Cortex of kidney (tissue), 1 donor: ENCODE results near the gene NOL7.

ENCODE experiments used
- DNase-seq: peaks from one replicate; lab custom pipeline; 2025; lab: John Stamatoyannopoulos, UW

Gene NOL7

DNA sequence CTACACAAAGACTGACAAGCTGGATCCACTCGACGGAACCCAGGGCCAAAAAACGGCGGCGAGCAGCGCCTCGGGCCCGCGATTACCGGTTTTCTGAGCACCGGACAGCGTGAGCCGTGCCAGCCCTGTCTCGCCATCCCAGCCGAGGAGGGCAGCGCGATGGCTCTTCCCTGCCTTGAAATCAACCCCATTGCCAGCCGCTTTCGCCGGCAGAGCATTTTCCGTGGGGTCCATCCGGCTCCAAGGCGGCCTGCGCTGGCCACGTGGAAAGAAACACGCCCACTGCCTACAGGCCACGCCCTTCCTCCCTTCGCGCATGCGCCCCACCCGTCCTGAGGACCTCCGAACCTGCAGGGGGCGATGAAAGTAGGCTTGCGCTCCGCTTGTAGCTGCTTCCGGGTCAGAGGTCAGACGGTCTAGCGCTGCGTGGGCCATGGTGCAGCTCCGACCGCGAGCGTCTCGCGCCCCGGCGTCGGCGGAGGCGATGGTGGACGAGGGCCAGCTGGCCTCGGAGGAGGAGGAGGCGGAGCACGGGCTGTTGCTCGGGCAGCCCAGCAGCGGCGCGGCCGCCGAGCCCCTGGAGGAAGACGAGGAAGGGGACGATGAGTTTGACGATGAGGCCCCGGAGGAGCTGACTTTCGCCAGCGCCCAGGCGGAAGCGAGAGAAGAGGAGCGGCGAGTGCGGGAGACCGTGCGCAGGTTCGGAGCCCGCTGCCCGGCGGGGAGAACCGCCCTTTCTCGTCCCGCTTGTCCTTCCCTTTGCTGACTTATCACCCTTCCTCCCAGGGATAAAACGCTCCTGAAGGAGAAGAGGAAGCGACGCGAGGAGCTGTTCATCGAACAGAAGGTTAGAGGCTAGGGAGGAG, at the start of gene NOL7:
TSS of gene NOL7 (plus strand) at position 410 of the 866 bp plus-strand sequence. CDS start at position 434, 24 bp downstream.
- DNase-seq: peak; percentile 31

DNA sequence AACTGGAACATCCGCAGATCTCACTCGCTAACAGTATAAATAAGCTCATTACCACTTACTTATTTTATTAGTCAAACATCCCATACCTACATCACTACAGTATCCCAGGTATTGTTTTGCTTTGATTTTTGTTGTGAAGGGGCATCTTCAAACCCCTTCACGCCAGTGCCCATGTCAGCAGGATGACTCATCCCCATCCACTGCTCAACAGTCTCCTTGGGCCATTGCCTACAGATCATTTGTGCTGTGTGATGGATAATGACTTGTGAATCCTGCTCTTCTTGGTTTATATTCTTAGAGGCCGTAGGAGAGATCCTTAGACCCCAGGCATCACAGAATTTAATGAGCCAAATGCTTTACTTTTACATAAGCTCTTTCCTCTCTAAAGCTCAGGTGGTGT, 49.2 kb upstream of the NOL7 start:
- DNase-seq: no peak

DNA sequence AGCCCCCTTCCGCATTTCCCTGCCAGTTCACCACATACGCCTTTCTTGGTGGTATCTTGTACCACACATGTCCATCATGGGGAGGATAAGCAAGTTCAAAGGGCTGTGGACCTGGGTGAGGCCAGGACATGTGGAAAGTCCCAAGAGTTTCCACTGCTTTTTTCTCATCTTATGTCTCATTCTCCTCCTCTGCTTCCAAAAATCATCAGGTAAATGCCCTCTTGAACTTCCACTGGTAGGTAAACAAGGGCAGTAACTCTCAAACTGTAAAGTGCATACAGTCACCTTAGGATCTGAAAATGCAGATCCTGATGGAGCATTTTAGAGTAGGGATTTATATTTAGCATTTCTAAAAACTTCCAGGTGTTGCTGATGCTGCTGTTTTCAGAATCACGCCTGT, 48.6 kb upstream of the NOL7 start:
- no peak for DNase-seq

DNA sequence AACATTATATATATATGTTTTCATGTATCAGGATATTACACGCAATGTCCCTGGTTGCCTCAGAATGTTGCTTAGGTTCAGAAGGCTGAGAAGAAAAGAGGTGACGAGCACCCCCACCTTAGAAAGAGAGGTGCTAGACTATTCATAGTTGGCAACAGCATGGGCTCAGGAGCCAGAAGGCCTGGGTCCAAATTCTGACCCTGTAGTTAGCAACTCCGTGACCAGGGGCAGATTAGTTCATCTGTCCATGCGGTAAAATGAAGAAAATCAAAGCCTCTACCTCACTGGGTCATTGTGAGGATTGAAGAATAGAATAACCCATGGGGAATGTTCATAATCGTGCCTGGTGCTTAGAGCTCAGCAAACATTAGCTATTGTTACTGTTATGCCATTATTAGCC, 46.2 kb upstream of the NOL7 start:
- DNase-seq: no peak

DNA sequence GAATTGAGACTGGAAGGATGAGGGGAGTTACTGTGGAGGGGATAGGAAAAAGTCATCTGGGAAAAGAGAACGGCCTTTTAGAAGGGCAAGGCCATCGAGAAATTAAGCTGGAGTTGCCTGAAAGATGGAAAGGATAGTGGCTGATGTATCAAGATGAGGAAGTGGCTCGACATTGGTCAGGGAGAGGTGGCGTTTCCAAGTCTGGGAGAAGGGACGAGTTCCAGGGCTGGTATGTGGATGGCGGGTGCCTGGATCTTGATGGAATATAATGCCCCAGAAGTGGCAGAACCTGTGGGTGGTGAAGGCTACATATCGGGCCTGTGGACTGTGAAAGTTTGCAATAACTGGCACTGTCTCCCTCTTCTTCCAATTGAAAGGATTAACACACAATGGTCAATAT, 42.9 kb upstream of the NOL7 start:
- no peak for DNase-seq

DNA sequence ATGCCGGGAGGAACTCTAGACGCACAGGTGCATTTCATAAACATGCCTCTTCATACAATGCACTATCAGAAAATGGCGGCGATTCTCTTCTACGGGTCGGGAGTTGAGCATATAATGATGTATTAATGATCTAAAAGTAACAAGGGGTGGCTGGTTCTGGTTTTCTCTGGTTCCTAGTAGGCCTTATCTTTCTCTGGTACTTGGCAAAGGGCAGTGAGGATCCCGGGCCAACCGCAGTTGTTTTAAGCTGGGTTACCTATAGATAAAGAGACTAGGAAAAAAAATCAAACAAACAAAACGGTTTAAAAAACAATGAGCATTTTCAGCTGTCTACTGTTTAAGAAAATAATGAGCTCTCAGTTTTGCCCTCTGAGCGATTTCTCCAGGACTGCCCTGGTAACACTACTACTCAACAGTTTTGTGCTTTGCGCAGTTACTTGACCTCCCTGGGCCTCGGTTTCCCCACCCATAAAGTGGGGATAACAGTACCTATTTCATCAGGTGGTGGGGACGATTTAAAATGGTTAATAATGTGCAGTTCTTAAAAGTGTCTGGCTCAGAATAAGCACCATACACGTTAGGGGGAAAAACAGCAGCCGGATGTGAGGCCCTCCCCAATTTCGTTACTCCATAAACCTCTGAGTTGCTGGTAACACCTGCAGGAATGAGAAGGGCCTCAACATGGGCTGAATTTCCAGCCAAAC, 42.0 kb upstream of the NOL7 start:
- no peak for DNase-seq

DNA sequence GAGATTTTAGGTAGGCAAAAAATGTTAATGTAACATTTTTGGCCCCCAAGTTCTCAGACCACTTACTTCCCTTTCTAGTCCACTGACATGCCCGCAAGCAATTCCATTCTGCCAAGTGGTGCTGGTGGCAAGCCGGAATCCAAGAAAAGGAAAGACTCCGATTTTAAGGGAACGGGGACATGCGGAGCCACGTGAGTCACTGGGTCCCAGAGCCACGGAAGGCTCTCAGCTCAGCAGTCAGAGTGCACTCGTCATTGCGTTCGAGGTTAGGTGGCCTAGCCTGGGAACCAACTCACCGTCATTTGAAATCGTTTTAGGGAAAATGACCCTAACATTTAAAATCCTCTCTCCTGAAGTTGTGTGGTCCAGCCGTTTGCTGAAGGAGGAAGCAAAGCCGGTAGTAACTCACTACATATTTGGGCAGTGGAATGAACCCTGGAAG, 41.4 kb upstream of the NOL7 start:
- DNase-seq: no peak

DNA sequence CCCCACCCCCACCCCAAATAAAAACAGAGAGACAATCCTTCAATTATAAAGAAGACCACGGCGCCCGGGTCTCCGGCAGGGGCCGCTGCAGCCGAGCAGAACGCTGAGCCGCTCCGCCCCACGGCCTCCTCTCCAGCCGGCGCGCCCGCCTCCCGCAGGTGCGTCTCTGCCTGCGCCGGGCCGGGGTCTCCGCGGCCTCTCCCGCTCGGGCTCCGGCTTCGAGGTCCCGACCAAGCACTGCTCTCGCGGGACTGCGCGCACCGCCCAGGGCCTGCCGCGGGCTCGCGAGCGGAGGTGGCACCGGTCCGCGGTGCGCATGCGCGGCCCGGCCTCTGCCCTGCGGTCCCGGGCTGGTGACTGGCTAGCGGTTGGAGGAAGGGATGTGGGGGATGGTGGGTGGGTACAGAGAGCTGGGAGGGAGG, 41.0 kb upstream of the NOL7 start:
- DNase-seq: peak; percentile 77

DNA sequence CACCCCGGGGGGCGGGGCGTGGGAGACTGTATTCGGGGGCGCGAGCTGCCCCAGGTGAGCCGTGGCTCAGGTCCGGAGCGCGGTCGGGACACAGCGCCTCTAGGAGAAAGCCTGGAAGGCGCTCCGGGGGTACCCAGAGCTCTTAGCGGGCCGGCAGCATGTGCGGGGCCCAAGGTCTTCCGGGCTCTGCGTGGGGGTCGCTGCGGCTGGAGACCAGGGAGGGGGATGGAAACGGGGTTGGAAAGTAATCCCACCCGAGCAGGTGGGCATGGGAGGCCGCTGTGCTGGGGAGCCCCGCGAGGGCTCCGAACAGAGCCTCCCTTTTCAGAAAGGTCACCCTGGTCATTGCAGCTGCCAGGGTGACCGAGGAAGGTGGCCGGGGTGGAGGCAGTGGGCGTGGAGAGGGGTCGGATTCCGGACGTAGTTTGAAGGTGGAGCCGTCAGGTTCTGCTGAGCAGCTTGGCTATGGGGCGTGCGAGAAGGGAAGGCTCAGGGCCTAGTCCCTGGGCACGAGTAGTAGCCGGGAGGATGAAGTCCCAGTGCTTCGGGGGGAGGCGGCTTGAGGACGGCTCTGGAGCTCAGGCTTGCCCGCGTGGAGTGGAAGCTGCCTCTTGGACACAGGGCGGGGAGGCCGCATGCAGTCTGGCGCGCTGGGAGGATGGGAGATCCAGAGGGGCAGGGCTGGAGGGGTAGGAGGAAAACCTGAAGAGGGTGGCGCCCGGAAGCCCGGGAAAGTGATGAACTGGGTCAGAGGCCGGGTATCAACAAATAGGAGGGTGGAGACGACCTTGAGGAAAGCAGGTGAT, 40.4 kb upstream of the NOL7 start, which contains the start of gene SIRT5:
TSS of gene SIRT5 (plus strand) at position 31 of the 806 bp plus-strand sequence. CDS start 9,510 bp downstream, outside the sequence.
- no peak for DNase-seq

DNA sequence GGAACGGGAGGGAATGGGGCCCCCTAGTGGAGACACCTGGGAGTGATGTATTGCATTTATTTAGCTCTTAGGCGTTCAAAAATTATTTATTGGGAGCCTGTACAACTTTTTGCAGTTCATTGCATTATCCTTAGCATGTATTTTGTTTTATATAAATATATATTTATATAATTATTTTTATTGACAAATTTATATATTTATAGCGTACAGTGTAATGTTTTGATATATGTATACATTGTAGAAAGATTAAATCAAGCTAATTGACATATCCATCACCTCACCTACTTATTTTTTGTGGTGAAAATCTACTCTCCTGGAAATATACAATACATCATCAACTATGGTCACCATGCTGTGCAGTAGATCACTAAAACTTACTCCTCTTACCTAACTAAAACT, 39.8 kb upstream of the NOL7 start:
- DNase-seq: no peak

DNA sequence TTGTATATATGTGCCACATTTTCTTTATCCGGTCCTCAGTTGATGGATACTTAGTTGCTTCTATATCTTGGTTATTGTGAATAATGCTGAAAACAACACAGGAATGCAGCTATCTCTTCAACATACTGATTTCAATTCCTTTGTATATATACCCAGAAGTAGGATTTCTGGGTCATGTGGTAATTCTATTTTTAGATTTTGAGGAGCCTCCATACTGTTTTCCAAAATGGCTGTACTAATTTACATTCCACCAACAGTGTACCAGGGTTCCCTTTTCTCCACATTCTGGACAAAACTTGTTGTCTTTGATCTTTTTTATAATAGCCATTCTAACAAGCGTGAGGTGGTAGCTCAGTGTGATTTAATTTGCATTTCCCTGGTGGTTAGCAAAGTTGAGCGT, 39.1 kb upstream of the NOL7 start:
- DNase-seq: no peak

DNA sequence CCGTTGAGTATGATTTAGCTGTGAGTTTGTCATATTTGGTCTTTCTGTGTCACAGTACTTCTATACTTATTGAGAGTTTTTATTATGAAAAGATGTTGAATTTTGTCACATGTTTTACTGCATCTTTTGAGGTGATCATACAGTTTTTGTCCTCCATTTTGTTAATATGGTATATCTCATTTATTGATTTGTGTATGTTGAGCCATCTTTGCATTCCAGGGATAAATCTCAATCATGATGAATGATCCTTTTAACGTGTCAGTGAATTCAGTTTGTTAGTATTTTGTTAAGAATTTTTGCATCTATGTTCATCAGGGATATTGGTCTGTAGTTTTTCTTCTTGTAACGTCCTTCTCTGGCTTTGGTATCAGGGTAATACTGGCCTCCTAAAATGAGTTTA, 37.2 kb upstream of the NOL7 start:
- no peak for DNase-seq

DNA sequence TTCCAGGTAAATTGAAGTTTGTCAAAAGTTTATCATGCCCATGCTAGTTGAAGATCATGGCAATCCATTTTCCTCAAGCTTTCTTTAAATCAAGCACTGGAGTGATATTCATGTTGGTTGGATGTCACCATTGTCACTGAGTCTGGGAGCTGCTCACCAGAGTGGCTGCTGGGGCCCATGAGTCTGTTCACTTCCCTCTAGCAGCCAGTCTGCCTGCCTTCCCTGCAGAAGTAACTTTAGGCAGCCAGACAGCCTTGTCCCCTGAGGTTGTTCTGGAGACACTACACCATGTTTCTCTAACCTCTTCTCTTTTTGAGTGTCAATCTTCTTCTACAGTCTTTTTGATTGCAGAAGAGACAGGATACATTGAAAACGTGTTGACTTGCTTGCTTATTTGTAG, 35.2 kb upstream of the NOL7 start:
- DNase-seq: no peak

DNA sequence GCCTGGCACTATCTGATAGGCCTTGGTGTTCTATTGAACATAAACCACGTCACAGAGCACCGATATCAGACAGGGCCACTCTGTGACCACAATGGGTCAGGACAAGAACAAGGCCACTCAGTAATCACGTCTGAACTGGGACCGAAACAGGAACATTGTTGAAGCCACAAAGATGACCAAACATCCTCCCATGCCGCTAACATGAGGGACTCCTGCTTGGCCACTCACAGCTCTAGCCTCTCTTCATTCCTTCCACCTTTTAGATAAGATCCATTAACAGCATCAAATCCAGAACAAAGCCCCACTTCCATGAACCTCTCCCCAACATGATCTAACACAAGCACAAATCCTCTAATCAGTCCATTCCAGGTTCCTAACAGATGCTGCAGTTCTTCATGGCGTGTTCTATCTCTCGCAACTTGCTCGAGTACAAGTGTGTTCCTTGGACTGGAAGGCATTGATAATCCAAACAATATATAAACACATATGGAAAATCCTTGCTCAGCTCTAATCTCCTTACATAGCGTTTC, 33.4 kb upstream of the NOL7 start:
- DNase-seq: no peak

DNA sequence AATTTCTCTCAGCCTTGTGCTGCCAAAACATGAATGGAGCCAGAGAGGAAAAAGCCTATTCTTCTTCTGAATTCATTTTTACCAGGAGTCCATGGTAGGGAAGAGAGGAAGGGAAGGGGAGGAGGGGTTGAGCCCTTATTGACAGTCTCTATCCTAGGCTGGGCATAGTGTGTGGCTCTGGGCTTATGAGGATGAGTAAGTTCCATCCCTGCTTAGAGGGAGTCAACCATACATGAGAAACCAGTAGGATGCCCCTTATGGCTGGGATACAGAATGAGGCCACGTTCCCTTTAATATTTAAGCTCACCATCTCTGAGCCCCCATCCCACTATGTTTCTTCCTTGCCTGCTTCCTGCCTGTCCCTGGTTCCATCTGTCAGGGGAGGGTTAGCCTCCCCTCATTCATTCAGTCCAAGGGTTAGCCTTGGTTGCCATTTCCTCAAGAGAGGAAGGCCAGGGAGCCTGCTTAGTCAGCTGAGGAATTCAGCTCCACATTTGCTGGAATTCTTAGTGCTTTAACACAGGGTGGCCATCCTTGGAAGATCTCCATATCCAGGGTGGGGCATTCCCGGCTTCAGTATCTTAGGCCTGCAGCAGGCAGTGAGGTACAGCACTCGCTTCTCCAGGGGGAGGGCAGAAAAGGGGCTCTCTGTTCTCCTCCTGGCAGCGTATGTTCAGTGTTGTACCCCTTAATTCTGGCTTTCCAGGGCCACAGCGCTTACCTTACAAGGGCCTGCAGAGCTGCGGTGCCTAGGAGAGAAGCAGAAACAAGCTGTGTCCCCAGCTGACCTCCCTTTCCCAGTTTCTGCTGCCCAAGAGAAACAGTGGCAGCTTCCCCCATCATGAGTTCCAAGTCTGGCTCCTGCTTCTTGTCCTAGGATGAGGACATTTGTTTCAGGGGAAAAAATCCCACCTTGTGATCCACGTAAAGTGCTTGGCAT, 28.3 kb upstream of the NOL7 start:
- DNase-seq: no peak

DNA sequence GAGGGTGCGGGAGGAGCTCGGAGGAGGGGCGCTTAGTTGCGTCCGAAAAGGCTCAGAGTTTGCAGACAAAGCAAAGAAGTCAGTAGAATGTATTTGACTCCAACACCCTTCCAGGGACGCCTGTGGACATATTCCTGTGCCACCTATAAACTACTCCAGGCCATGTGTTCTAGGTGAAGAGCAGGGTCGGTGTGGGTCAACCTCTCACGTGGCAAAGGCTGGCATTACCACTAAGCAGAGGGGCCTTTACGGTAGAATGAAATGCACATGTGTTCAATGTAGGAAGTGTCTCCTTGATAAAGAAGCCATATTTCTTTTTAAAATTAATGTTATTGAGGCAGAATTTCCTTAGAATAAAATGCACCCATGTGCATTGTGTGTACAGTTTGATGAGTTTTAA, 25.3 kb upstream of the NOL7 start:
- no peak for DNase-seq

DNA sequence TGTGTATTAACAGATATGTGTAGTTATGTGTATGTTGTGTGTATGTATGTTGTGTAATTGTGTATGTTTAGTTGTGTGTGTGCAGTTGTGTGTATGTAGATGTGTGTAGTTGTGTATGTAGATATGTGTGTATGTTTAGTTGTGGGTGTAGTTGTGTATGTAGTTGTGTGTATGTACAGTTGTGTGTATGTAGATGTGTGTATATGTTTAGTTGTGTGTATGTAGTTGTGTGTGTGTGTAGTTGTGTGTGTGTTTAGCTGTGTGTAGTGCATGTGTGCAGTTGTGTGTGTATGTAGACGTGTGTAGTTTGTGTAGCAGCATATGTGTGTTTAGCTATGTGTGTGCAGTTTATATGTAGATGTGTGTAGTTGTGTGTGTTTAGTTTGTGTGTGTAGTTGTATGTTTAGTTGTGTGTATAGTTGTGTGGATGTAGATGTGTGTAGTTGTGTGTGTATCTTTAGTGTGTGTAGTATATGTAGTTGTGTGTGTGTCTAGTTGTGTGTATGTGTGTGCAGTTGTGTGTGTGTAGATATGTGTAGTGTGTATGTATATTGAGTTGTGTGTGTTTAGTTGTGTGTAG, 24.5 kb upstream of the NOL7 start:
- DNase-seq: no peak

DNA sequence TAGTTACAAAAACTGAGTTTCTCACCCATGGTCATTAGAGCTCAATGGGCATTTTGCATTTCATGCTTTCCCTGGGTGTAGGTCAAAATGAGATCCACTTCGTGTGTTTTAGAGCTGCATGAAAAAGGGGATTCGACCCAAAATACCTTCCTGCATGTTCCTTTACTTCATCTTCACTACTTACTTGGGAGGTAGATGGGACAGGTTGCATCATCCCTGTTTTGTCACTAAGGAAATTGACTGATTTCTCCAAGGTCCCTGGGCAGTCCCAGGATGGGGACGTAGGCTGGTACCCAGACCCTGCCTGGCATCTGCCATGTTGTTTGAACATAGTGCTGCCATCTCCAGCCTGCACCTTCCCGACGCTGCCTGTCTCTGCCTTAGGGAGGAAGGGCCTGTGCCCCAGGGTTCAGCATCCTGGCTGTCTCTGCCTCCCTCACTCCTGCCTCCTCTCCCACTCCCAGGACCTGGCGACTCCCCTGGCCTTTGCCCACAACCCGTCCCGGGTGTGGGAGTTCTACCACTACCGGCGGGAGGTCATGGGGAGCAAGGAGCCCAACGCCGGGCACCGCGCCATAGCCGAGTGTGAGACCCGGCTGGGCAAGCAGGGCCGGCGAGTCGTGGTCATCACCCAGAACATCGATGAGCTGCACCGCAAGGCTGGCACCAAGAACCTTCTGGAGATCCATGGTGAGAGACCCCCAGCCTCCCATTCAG, 23.8 kb upstream of the NOL7 start:
- no peak for DNase-seq

DNA sequence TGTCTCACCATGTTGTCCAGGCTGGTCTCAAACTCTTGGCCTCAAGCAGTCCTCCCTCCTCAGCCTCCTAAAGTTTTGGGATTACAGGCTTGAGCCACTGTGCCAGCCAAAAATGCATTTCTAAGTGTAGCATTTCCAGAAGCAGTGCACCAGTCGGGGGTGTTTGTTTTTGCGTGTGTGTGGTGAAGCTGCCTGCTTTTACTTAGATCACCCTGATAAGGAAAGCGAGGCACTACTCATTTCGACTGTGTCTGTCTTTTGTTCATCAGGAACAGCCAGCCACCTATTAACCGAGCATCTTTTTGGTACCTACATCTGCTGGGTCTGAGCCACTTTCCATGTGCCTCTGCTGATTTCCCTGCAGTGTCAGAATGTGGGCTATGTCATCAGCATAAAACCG, 22.0 kb upstream of the NOL7 start:
- DNase-seq: no peak

DNA sequence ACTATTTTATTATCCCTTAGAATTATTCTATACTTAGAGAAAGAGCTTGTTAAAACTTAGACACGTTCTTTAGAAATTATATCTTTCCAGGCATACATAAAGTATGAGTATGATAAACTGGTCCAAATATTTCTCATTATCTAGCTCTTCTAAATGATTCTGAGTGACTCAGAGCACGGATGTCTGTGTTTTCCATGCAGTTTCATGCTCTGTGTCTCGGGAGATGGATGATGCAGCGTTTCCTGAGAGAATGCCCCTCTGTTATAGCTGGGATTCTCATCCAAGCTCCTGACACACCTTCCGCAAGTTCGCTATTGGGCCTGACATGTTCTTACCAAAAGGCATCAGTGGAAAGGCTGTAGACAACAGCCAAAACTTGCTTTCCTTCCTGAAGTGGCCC, 21.4 kb upstream of the NOL7 start:
- no peak for DNase-seq
